Activated naive CD4-positive, alpha-beta T cell treated with anti-CD3 and anti-CD28 coated beads, Interleukin-2, amount 50 U/mL, for 24 hours (primary cell): Measurements from ENCODE around the gene FOXP1.

Experiments used
- H3K27ac Mint-ChIP-seq: one replicate; pipeline ENCODE4 v1.8.0; 2021; ENCODE audit warnings: mild to moderate bottlenecking, mixed read lengths
- H3K27me3 Mint-ChIP-seq: one replicate; pipeline ENCODE4 v1.8.0; 2021; ENCODE audit warnings: mixed read lengths
- H3K36me3 Mint-ChIP-seq: one replicate; pipeline ENCODE4 v1.8.0; 2021; ENCODE audit warnings: mixed read lengths
- H3K4me1 Mint-ChIP-seq: one replicate; pipeline ENCODE4 v1.8.0; 2021; ENCODE audit warnings: mixed read lengths
- H3K4me3 Mint-ChIP-seq: one replicate; pipeline ENCODE4 v1.8.0; 2021; ENCODE audit warnings: mild to moderate bottlenecking, mixed read lengths
- H3K9me3 Mint-ChIP-seq: one replicate; pipeline ENCODE4 v1.8.0; 2021; ENCODE audit warnings: mixed read lengths

The FOXP1 gene

GRCh38 chr3:71401695-71402231, 181.8 kb downstream of the FOXP1 start:
- Mint-ChIP-seq H3K27ac (peak overlapping the region; percentile 95), H3K4me3 (no peak overlapping the region), H3K9me3 (no peaks in the 10 kb centered on the region), H3K4me1 (peaks cover 90% of the 10 kb centered on the region), H3K36me3 (peaks cover 12% of the 10 kb centered on the region), H3K27me3 (no peaks in the 10 kb centered on the region)

- peak overlapping the region; percentile 57 for H3K4me3 Mint-ChIP-seq
Measured at GRCh38 chr3:71400986-71401451, 182.5 kb downstream of the FOXP1 start.

GRCh38 chr3:71399478-71399877, 184.1 kb downstream of the FOXP1 start:
- peaks cover 11% of the 10 kb centered on the region for H3K36me3 Mint-ChIP-seq
- H3K9me3 Mint-ChIP-seq: no peaks in the 10 kb centered on the region
- H3K4me1 Mint-ChIP-seq: peaks cover 88% of the 10 kb centered on the region
- peak overlapping the region; percentile 57 for H3K4me3 Mint-ChIP-seq
- no peaks in the 10 kb centered on the region for H3K27me3 Mint-ChIP-seq
- peak overlapping the region; percentile 93 for H3K27ac Mint-ChIP-seq

More at GRCh38 chr3:71400986-71401451, 182.5 kb downstream of the FOXP1 start:
- Mint-ChIP-seq H3K27ac (peak overlapping the region; percentile 95), H3K27me3 (no peaks in the 10 kb centered on the region), H3K4me1 (peaks cover 89% of the 10 kb centered on the region), H3K36me3 (peaks cover 10% of the 10 kb centered on the region), H3K9me3 (no peaks in the 10 kb centered on the region)

- H3K4me1 Mint-ChIP-seq: peaks cover 88% of the 10 kb centered on the region
- H3K4me3 Mint-ChIP-seq: peak overlapping the region; percentile 89
- H3K9me3 Mint-ChIP-seq: no peaks in the 10 kb centered on the region
- H3K36me3 Mint-ChIP-seq: peaks cover 13% of the 10 kb centered on the region
- peak overlapping the region; percentile 100 for H3K27ac Mint-ChIP-seq
- no peaks in the 10 kb centered on the region for H3K27me3 Mint-ChIP-seq
Measured at GRCh38 chr3:71398157-71398836, 185.2 kb downstream of the FOXP1 start.

GRCh38 chr3:71397726-71398125, 185.8 kb downstream of the FOXP1 start:
- Mint-ChIP-seq H3K4me1 (peaks cover 83% of the 10 kb centered on the region), H3K36me3 (peaks cover 10% of the 10 kb centered on the region), H3K4me3 (peak overlapping the region; percentile 89), H3K27me3 (no peaks in the 10 kb centered on the region), H3K9me3 (no peaks in the 10 kb centered on the region), H3K27ac (peak overlapping the region; percentile 100)

- H3K4me1 Mint-ChIP-seq: peaks cover 82% of the 10 kb centered on the region
- H3K36me3 Mint-ChIP-seq: peaks cover 10% of the 10 kb centered on the region
- peak overlapping the region; percentile 89 for H3K4me3 Mint-ChIP-seq
- H3K27ac Mint-ChIP-seq: peak overlapping the region; percentile 100
- H3K27me3 Mint-ChIP-seq: no peaks in the 10 kb centered on the region
- H3K9me3 Mint-ChIP-seq: no peaks in the 10 kb centered on the region
Measured at GRCh38 chr3:71397046-71397445, 186.5 kb downstream of the FOXP1 start.

GRCh38 chr3:71395927-71396695, 187.4 kb downstream of the FOXP1 start:
- peaks cover 82% of the 10 kb centered on the region for H3K4me1 Mint-ChIP-seq
- no peaks in the 10 kb centered on the region for H3K9me3 Mint-ChIP-seq
- peak overlapping the region; percentile 99 for H3K27ac Mint-ChIP-seq
- H3K27me3 Mint-ChIP-seq: no peaks in the 10 kb centered on the region
- peak overlapping the region; percentile 67 for H3K4me3 Mint-ChIP-seq
- peaks cover 8% of the 10 kb centered on the region for H3K36me3 Mint-ChIP-seq

GRCh38 chr3:71395470-71395869, 188.1 kb downstream of the FOXP1 start:
- Mint-ChIP-seq H3K4me1 (peaks cover 82% of the 10 kb centered on the region), H3K36me3 (peaks cover 8% of the 10 kb centered on the region), H3K9me3 (no peaks in the 10 kb centered on the region), H3K27me3 (no peaks in the 10 kb centered on the region), H3K27ac (peak overlapping the region; percentile 99), H3K4me3 (peak overlapping the region; percentile 67)

- H3K4me1 Mint-ChIP-seq: peaks cover 78% of the 10 kb centered on the region
- H3K27me3 Mint-ChIP-seq: no peaks in the 10 kb centered on the region
Measured at GRCh38 chr3:71393745-71394144, 189.8 kb downstream of the FOXP1 start.

GRCh38 chr3:71393093-71393492, 190.4 kb downstream of the FOXP1 start:
- Mint-ChIP-seq H3K4me1 (peaks cover 78% of the 10 kb centered on the region), H3K36me3 (peaks cover 8% of the 10 kb centered on the region), H3K9me3 (no peaks in the 10 kb centered on the region), H3K4me3 (no peak overlapping the region), H3K27ac (peak overlapping the region; percentile 96), H3K27me3 (no peaks in the 10 kb centered on the region)

More at GRCh38 chr3:71393745-71394144, 189.8 kb downstream of the FOXP1 start:
- no peaks in the 10 kb centered on the region for H3K9me3 Mint-ChIP-seq
- H3K36me3 Mint-ChIP-seq: peaks cover 8% of the 10 kb centered on the region
- peak overlapping the region; percentile 96 for H3K27ac Mint-ChIP-seq
- no peak overlapping the region for H3K4me3 Mint-ChIP-seq

- no peaks in the 10 kb centered on the region for H3K9me3 Mint-ChIP-seq
- peaks cover 78% of the 10 kb centered on the region for H3K4me1 Mint-ChIP-seq
- no peaks in the 10 kb centered on the region for H3K27me3 Mint-ChIP-seq
- peaks cover 10% of the 10 kb centered on the region for H3K36me3 Mint-ChIP-seq
- H3K27ac Mint-ChIP-seq: peak overlapping the region; percentile 99
- peak overlapping the region; percentile 80 for H3K4me3 Mint-ChIP-seq
Measured at GRCh38 chr3:71392251-71392650, 191.3 kb downstream of the FOXP1 start.

GRCh38 chr3:71391361-71391760, 192.2 kb downstream of the FOXP1 start:
- Mint-ChIP-seq H3K36me3 (peaks cover 13% of the 10 kb centered on the region), H3K4me1 (peaks cover 81% of the 10 kb centered on the region), H3K27ac (peak overlapping the region; percentile 98), H3K9me3 (no peaks in the 10 kb centered on the region), H3K27me3 (no peaks in the 10 kb centered on the region), H3K4me3 (peak overlapping the region; percentile 79)

GRCh38 chr3:71389911-71390573, 193.5 kb downstream of the FOXP1 start:
- no peaks in the 10 kb centered on the region for H3K9me3 Mint-ChIP-seq
- H3K4me3 Mint-ChIP-seq: peak overlapping the region; percentile 79
- H3K27me3 Mint-ChIP-seq: no peaks in the 10 kb centered on the region
- H3K36me3 Mint-ChIP-seq: peaks cover 8% of the 10 kb centered on the region
- H3K27ac Mint-ChIP-seq: peak overlapping the region; percentile 98
- H3K4me1 Mint-ChIP-seq: peaks cover 81% of the 10 kb centered on the region

- no peaks in the 10 kb centered on the region for H3K9me3 Mint-ChIP-seq
- no peaks in the 10 kb centered on the region for H3K27me3 Mint-ChIP-seq
- peaks cover 9% of the 10 kb centered on the region for H3K36me3 Mint-ChIP-seq
- H3K27ac Mint-ChIP-seq: peak overlapping the region; percentile 59
- peaks cover 86% of the 10 kb centered on the region for H3K4me1 Mint-ChIP-seq
- peak overlapping the region; percentile 54 for H3K4me3 Mint-ChIP-seq
Measured at GRCh38 chr3:71389191-71389590, 194.3 kb downstream of the FOXP1 start.

GRCh38 chr3:71388535-71389120, 194.9 kb downstream of the FOXP1 start:
- Mint-ChIP-seq H3K36me3 (peaks cover 8% of the 10 kb centered on the region), H3K4me1 (peaks cover 86% of the 10 kb centered on the region), H3K27me3 (no peaks in the 10 kb centered on the region), H3K27ac (peak overlapping the region; percentile 95), H3K9me3 (no peaks in the 10 kb centered on the region), H3K4me3 (peak overlapping the region; percentile 66)
